ENCODE results near the gene F10. TPM values are rescaled to one million over a fixed set of nuclear protein-coding genes. Genes with fewer than 3 reads are reported as not detected.

Gene F10
- total and polyA plus RNA-seq, 2 of the 13 experiments (the other 11 are each of a cell fraction or from before 2014, with no cell fraction given), result 58.4 to 237 TPM

GRCh38 chr13:113122550-113123225 lies at the start of gene F10 (continued):
- no peak; the same call in none of the 2 replicates for TF ChIP-seq ZNF142 (CRISPR knock-in tag; IDR thresholded peaks at IDR 0.05)
- peak; percentile 80; the same call in 1 of the 2 replicates for TF ChIP-seq NFKBIZ (CRISPR knock-in tag; IDR thresholded peaks at IDR 0.05)
- TF ChIP-seq SAP130 (CRISPR knock-in tag; IDR thresholded peaks at IDR 0.05; ENCODE audit: low read depth), result peak; percentile 98
- 0 out of 2 replicates have a peak, but pooled peaks have one; percentile 80 for TF ChIP-seq THAP8 (CRISPR knock-in tag; IDR thresholded peaks at IDR 0.05; ENCODE audit: borderline replicate concordance)
- TF ChIP-seq, protein P1, sequence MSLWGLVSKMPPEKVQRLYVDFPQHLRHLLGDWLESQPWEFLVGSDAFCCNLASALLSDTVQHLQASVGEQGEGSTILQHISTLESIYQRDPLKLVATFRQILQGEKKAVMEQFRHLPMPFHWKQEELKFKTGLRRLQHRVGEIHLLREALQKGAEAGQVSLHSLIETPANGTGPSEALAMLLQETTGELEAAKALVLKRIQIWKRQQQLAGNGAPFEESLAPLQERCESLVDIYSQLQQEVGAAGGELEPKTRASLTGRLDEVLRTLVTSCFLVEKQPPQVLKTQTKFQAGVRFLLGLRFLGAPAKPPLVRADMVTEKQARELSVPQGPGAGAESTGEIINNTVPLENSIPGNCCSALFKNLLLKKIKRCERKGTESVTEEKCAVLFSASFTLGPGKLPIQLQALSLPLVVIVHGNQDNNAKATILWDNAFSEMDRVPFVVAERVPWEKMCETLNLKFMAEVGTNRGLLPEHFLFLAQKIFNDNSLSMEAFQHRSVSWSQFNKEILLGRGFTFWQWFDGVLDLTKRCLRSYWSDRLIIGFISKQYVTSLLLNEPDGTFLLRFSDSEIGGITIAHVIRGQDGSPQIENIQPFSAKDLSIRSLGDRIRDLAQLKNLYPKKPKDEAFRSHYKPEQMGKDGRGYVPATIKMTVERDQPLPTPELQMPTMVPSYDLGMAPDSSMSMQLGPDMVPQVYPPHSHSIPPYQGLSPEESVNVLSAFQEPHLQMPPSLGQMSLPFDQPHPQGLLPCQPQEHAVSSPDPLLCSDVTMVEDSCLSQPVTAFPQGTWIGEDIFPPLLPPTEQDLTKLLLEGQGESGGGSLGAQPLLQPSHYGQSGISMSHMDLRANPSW (CRISPR knock-in tag; IDR thresholded peaks at IDR 0.05; ENCODE audit: borderline replicate concordance), result peak; percentile 85; the same call in 1 of the 2 replicates
- TF ChIP-seq SRSF4 (IDR thresholded peaks at IDR 0.05; ENCODE audit: low read depth, low read length, poor library complexity, severe bottlenecking), result no peak
- TF ChIP-seq KLF15 (CRISPR knock-in tag; IDR thresholded peaks at IDR 0.05; ENCODE audit: borderline replicate concordance), result no peak
- peak; percentile 66; the same call in 1 of the 2 replicates for TF ChIP-seq ZNF891 (CRISPR knock-in tag; IDR thresholded peaks at IDR 0.05)
- TF ChIP-seq ZNF576 (CRISPR knock-in tag; IDR thresholded peaks at IDR 0.05), result no peak
- no peak for TF ChIP-seq CAMTA2 (CRISPR knock-in tag; IDR thresholded peaks at IDR 0.05; ENCODE audit: borderline replicate concordance)
- no peak for TF ChIP-seq ZNF432 (CRISPR knock-in tag; IDR thresholded peaks at IDR 0.05; ENCODE audit: borderline replicate concordance)
- no peak for TF ChIP-seq RARG (CRISPR knock-in tag; IDR thresholded peaks at IDR 0.05; ENCODE audit: low read depth)
- peak; percentile 88 for TF ChIP-seq MED8 (CRISPR knock-in tag; IDR thresholded peaks at IDR 0.05; ENCODE audit: insufficient replicate concordance)
- TF ChIP-seq SCMH1 (CRISPR knock-in tag; IDR thresholded peaks at IDR 0.05; ENCODE audit: borderline replicate concordance), result no peak
- TF ChIP-seq, protein P2, sequence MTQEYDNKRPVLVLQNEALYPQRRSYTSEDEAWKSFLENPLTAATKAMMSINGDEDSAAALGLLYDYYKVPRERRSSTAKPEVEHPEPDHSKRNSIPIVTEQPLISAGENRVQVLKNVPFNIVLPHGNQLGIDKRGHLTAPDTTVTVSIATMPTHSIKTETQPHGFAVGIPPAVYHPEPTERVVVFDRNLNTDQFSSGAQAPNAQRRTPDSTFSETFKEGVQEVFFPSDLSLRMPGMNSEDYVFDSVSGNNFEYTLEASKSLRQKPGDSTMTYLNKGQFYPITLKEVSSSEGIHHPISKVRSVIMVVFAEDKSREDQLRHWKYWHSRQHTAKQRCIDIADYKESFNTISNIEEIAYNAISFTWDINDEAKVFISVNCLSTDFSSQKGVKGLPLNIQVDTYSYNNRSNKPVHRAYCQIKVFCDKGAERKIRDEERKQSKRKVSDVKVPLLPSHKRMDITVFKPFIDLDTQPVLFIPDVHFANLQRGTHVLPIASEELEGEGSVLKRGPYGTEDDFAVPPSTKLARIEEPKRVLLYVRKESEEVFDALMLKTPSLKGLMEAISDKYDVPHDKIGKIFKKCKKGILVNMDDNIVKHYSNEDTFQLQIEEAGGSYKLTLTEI (CRISPR knock-in tag; conservative IDR thresholded peaks at IDR 0.05), result no peak
